ENCODE data around the gene TMEM170A. TPM values are rescaled to one million over a fixed set of nuclear protein-coding genes. Genes with fewer than 3 reads are reported as not detected.

The TMEM170A gene
- total and polyA plus RNA-seq, 2 of the 13 experiments (the other 11 are each of a cell fraction or from before 2014, with no cell fraction given) = 35.7 to 39.7 TPM

DNA sequence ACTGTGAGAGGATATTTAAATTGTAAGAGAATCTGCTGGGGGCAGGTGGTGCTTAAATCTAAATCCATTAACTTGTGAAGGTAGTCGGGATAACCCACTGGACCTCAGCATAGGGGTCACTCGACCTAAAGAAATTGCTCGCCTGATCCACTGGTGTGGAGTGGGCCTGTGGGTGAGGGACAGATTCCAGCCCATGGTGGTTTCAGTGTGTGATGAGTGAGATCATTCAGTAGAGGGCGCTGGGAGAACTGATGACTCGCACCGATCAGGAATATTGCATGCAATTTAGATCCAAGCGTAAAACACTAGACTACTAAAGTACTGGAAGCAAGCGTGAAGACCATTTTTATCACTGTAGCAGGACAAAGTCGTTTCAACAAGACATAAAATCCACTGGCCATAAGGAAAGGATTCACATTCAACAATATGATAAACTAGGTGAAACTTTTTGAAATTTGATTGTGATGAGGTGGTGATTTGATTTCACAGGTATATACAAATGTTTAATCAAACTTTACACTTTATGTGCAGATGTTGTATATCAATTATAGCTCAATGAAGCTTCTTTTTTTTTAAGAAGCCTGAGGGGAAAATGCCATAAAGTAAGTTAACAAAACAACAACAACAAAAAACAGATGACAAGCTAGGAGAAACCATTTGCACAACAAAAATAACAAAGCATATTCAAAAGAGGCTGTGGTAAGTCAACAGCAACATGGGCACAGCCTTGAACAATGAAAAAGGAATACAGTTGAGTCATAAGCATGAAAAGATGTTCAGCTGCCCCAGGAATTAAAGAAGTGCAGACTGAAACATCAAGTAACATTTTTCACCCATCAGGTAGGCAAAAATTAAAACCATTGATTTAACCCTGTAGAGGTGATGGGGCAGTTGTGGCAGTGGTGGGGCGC, 7.5 kb upstream of the TMEM170A start (continued):
- TF ChIP-seq SATB2 (CRISPR knock-in tag; IDR thresholded peaks at IDR 0.05) (no peak), ELF3 (CRISPR knock-in tag; IDR thresholded peaks at IDR 0.05) (peak; percentile 52), TBX2 (CRISPR knock-in tag; IDR thresholded peaks at IDR 0.05; ENCODE audit: borderline replicate concordance) (no peak), BCL3 (CRISPR knock-in tag; IDR thresholded peaks at IDR 0.05) (no peak), ZFP36 (IDR thresholded peaks at IDR 0.05; ENCODE audit: borderline replicate concordance, low read depth, low read length, partially characterized antibody) (no peak), SMC3 (IDR thresholded peaks at IDR 0.05; ENCODE audit: low read length) (peak; percentile 93), ZNF589 (CRISPR knock-in tag; conservative IDR thresholded peaks at IDR 0.05) (no peak), ZBTB42 (CRISPR knock-in tag; IDR thresholded peaks at IDR 0.05) (no peak), ZSCAN22 (CRISPR knock-in tag; IDR thresholded peaks at IDR 0.05) (no peak), TARDBP (CRISPR knock-in tag; IDR thresholded peaks at IDR 0.05) (0 out of 2 replicates have a peak, but pooled peaks have one; percentile 30), NFE2 (CRISPR knock-in tag; IDR thresholded peaks at IDR 0.05) (no peak), REL (CRISPR knock-in tag; conservative IDR thresholded peaks at IDR 0.05) (no peak), ZNF264 (CRISPR knock-in tag; IDR thresholded peaks at IDR 0.05) (no peak), ZNF614 (CRISPR knock-in tag; IDR thresholded peaks at IDR 0.05; ENCODE audit: borderline replicate concordance) (no peak), JDP2 (CRISPR knock-in tag; IDR thresholded peaks at IDR 0.05; ENCODE audit: borderline replicate concordance) (no peak)
- TF ChIP-seq, protein P1, sequence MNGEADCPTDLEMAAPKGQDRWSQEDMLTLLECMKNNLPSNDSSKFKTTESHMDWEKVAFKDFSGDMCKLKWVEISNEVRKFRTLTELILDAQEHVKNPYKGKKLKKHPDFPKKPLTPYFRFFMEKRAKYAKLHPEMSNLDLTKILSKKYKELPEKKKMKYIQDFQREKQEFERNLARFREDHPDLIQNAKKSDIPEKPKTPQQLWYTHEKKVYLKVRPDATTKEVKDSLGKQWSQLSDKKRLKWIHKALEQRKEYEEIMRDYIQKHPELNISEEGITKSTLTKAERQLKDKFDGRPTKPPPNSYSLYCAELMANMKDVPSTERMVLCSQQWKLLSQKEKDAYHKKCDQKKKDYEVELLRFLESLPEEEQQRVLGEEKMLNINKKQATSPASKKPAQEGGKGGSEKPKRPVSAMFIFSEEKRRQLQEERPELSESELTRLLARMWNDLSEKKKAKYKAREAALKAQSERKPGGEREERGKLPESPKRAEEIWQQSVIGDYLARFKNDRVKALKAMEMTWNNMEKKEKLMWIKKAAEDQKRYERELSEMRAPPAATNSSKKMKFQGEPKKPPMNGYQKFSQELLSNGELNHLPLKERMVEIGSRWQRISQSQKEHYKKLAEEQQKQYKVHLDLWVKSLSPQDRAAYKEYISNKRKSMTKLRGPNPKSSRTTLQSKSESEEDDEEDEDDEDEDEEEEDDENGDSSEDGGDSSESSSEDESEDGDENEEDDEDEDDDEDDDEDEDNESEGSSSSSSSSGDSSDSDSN (CRISPR knock-in tag; IDR thresholded peaks at IDR 0.05) = 0 out of 2 replicates have a peak, but pooled peaks have one; percentile 26
- TF ChIP-seq, protein P2, sequence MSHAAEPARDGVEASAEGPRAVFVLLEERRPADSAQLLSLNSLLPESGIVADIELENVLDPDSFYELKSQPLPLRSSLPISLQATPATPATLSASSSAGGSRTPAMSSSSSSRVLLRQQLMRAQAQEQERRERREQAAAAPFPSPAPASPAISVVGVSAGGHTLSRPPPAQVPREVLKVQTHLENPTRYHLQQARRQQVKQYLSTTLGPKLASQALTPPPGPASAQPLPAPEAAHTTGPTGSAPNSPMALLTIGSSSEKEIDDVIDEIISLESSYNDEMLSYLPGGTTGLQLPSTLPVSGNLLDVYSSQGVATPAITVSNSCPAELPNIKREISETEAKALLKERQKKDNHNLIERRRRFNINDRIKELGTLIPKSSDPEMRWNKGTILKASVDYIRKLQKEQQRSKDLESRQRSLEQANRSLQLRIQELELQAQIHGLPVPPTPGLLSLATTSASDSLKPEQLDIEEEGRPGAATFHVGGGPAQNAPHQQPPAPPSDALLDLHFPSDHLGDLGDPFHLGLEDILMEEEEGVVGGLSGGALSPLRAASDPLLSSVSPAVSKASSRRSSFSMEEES (CRISPR knock-in tag; IDR thresholded peaks at IDR 0.05) = no peak
- TF ChIP-seq, protein P3, sequence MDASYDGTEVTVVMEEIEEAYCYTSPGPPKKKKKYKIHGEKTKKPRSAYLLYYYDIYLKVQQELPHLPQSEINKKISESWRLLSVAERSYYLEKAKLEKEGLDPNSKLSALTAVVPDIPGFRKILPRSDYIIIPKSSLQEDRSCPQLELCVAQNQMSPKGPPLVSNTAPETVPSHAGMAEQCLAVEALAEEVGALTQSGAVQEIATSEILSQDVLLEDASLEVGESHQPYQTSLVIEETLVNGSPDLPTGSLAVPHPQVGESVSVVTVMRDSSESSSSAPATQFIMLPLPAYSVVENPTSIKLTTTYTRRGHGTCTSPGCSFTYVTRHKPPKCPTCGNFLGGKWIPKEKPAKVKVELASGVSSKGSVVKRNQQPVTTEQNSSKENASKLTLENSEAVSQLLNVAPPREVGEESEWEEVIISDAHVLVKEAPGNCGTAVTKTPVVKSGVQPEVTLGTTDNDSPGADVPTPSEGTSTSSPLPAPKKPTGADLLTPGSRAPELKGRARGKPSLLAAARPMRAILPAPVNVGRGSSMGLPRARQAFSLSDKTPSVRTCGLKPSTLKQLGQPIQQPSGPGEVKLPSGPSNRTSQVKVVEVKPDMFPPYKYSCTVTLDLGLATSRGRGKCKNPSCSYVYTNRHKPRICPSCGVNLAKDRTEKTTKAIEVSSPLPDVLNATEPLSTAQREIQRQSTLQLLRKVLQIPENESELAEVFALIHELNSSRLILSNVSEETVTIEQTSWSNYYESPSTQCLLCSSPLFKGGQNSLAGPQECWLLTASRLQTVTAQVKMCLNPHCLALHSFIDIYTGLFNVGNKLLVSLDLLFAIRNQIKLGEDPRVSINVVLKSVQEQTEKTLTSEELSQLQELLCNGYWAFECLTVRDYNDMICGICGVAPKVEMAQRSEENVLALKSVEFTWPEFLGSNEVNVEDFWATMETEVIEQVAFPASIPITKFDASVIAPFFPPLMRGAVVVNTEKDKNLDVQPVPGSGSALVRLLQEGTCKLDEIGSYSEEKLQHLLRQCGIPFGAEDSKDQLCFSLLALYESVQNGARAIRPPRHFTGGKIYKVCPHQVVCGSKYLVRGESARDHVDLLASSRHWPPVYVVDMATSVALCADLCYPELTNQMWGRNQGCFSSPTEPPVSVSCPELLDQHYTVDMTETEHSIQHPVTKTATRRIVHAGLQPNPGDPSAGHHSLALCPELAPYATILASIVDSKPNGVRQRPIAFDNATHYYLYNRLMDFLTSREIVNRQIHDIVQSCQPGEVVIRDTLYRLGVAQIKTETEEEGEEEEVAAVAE (CRISPR knock-in tag; IDR thresholded peaks at IDR 0.05; ENCODE audit: borderline replicate concordance) = no peak
- TF ChIP-seq, protein P4, sequence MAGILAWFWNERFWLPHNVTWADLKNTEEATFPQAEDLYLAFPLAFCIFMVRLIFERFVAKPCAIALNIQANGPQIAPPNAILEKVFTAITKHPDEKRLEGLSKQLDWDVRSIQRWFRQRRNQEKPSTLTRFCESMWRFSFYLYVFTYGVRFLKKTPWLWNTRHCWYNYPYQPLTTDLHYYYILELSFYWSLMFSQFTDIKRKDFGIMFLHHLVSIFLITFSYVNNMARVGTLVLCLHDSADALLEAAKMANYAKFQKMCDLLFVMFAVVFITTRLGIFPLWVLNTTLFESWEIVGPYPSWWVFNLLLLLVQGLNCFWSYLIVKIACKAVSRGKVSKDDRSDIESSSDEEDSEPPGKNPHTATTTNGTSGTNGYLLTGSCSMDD (CRISPR knock-in tag; IDR thresholded peaks at IDR 0.05) = no peak
